GM21786 (cell line): ENCODE results near the gene PGR.
A peak's percentile ranks its signal among the peaks of the same experiment; 100 is the strongest.

ENCODE experiments used
- ATAC-seq: cut with Tn5 transposase; IDR thresholded peaks from one replicate; pipeline ENCODE4 v1.9.1; 2021; ENCODE audit not compliant: unreplicated experiment

Gene PGR

GRCh38 chr11:101083335-101083734 is 46.3 kb downstream of the PGR start:
- no peak for ATAC-seq

GRCh38 chr11:101082813-101083212 is 46.8 kb downstream of the PGR start:
- no peak for ATAC-seq

- no peak for ATAC-seq
Observed at GRCh38 chr11:101063706-101064105, 65.9 kb downstream of the PGR start.

GRCh38 chr11:101061606-101062005 is 68.0 kb downstream of the PGR start:
- ATAC-seq, result no peak

GRCh38 chr11:101059331-101059730 is 70.3 kb downstream of the PGR start:
- no peak for ATAC-seq

GRCh38 chr11:101053492-101053891 is 76.1 kb downstream of the PGR start:
- ATAC-seq, result no peak

- ATAC-seq, result no peak
Observed at GRCh38 chr11:101051677-101052076, 77.9 kb downstream of the PGR start.

- ATAC-seq, result no peak
Observed at GRCh38 chr11:101049813-101050212, 79.8 kb downstream of the PGR start.

- no peak for ATAC-seq
Observed at GRCh38 chr11:101049123-101049522, 80.5 kb downstream of the PGR start.

GRCh38 chr11:101048479-101048878 is 81.1 kb downstream of the PGR start:
- ATAC-seq, result no peak

- no peak for ATAC-seq
Observed at GRCh38 chr11:101046947-101047346, 82.7 kb downstream of the PGR start.

GRCh38 chr11:101045415-101045814 is 84.2 kb downstream of the PGR start:
- ATAC-seq, result no peak

GRCh38 chr11:101043940-101044339 is 85.7 kb downstream of the PGR start:
- ATAC-seq, result no peak

GRCh38 chr11:101035872-101036271 is 93.7 kb downstream of the PGR start:
- ATAC-seq, result no peak

- ATAC-seq, result no peak
Observed at GRCh38 chr11:101034076-101034475, 95.5 kb downstream of the PGR start.

GRCh38 chr11:101032991-101033390 is 96.6 kb downstream of the PGR start:
- ATAC-seq, result no peak

- no peak for ATAC-seq
Observed at GRCh38 chr11:101031713-101032112, 97.9 kb downstream of the PGR start.

GRCh38 chr11:101030692-101031091 is 98.9 kb downstream of the PGR start:
- ATAC-seq, result peak; percentile 52

- no peak for ATAC-seq
Observed at GRCh38 chr11:101030015-101030414, 99.6 kb downstream of the PGR start.

GRCh38 chr11:101028644-101029043 is 101.0 kb downstream of the PGR start:
- ATAC-seq, result no peak

- ATAC-seq, result no peak
Observed at GRCh38 chr11:101022256-101022655, 107.4 kb downstream of the PGR start.

GRCh38 chr11:101019870-101020269 is 109.7 kb downstream of the PGR start:
- no peak for ATAC-seq

GRCh38 chr11:101014600-101015285 is 114.9 kb downstream of the PGR start:
- no peak for ATAC-seq
